NCI-H2107 treated with DMSO at 0.1 percent for 48 hours (cell line): ENCODE results near the gene APPL2.
"Not testable (repeated sequence)": the region's sequence is repeated elsewhere in the genome, so short reads cannot be mapped to it uniquely, and the experiment has no call there.

Experiments used
- DNase-seq: peaks from one replicate; lab custom pipeline; 2025; ENCODE audit not compliant: unreplicated experiment; lab: John Stamatoyannopoulos, UW

APPL2 gene

GRCh38 chr12:105256921-105257320 is 20.9 kb upstream of the APPL2 start:
- DNase-seq, result no peak

GRCh38 chr12:105256431-105256830 is 20.5 kb upstream of the APPL2 start:
- DNase-seq, result not testable (repeated sequence)

DNA sequence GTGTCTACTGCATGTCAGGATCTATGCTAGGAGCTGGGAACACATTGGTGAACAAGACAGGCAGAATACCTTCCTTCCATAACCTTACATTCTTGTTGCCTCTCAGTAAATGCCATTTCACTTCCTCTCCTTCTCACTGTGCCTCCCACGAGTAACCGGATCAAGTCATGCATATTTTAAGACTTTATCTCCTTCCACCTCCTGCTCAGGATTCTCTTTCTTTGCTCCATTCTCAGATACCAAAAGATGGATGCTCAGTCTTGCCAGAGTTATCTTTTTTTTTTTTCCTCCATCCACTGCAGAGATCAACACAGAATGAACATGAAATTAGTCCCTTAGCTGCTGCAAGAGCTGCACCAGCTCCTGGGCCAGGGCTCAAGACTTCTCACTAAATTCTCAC is 20.0 kb upstream of the APPL2 start:
- DNase-seq, result no peak

GRCh38 chr12:105253866-105254513 is 18.0 kb upstream of the APPL2 start:
- DNase-seq, result no peak

DNA sequence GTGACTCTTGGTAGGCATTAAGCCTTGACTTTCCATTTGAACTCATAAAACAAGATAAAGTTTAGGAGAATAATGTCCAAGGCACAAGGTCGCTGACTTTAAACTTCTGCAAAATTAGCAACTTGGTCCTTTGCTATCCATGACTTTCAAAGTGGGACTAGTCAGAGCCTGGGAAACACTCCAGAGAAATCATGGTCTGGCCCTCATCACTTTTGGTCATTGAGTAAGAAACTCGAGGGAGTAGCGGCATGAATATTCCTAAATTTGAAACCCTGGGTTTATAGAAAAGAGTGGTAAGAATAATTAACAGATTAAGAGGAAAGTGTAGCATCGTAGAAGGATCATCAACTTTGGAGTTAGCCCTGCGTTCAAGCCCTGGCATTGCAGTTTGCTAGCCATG is 16.9 kb upstream of the APPL2 start:
- DNase-seq, result no peak

GRCh38 chr12:105245776-105246427 is 9.9 kb upstream of the APPL2 start:
- not testable (repeated sequence) for DNase-seq

DNA sequence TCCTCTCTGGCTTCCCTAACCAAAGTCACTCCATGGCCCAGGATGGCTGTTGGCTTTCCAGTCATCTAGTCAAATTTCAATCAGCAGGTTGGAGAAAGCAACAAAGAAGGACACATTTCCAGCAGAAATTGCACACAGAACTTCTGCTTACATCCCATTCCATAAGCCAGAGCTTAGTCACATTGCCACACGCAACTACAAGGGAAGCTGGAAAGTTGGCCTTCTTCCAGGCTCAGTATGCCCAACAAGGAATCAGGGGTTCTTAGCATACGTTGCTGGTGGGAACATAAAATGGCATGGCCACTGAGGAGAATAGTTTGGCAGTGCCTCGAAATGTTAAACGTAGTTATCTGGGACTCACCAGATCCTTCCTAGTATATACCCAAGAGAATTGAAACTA is 9.3 kb upstream of the APPL2 start:
- DNase-seq, result no peak

DNA sequence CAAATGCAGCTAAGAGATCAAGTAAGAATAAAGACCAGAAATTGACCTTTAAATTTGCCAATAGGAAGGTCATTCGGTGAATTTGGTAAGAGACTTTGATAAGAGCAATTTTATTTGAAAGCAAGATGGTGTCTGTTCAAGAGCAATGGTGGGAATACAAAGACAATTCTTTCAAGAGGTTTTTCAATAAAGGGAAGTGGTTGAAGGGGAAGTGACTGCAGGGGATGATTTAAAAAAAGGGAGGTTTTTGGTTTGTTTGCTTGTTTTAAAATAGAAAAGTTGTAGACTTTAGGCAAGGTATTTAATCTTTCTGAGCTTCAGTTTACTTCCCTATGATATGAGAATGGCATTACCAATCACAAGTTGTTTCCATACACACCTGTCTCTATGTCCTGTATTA is 4.3 kb upstream of the APPL2 start:
- DNase-seq, result no peak

GRCh38 chr12:105239304-105239703 is 3.3 kb upstream of the APPL2 start:
- no peak for DNase-seq

DNA sequence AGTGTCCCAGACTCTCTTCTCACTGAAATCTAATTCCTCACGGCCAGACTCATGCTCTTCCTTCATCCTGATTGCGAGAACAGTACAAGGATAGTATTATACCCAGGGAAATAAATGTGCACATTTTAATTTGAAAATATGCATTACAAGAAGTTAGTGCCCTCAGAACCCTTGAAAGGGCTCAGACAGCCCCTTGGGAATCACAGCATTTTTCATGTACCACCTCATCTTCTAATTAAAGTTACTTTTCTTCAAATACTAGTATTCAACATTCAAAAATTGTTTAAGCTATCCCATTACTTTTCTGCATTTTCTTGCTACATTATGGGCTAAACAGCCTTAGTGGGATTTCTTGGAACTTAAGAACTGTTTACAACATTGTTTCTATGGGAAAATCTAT is 1.7 kb upstream of the APPL2 start:
- DNase-seq, result no peak

DNA sequence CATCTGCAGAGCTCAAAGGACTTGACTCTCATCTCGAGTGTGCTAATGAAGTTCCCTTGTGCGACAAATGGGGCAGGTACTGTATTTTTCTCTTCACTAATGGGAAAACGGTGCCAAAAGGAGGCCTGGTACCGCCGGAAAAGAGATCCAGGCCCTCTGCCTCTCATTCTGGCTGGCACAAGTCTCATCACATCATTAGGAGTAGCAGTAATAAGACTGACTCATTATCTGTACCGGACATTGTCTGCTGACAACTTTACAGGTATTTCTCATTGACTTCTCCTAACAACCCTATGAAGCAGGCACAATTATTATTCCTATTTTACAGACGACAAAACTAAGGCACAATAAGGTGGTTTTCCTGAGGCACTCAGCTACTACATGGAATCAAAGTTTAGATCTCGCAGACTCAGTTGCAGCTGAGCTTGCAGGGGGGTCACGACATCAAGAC is 668 bp downstream of the APPL2 start:
- DNase-seq, result peak; percentile 8

DNA sequence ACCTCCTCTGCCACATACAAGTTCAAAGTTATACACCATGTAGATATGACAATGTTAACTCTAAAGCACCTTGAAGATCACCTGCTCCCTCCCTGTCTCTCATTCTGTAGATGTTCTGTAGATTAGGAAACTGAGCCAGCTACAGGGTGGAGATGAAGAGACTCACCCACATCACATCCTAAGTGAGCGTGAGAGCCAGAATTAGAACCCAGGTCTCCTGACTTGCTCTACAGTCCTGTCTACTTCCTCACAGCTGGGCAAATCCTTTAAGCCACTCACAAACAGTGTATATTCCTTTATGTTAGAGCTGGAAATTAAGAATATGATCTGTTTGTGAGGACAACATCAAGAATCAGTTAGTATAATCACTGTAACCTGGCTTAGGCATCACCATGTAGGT is 1.8 kb downstream of the APPL2 start:
- no peak for DNase-seq

DNA sequence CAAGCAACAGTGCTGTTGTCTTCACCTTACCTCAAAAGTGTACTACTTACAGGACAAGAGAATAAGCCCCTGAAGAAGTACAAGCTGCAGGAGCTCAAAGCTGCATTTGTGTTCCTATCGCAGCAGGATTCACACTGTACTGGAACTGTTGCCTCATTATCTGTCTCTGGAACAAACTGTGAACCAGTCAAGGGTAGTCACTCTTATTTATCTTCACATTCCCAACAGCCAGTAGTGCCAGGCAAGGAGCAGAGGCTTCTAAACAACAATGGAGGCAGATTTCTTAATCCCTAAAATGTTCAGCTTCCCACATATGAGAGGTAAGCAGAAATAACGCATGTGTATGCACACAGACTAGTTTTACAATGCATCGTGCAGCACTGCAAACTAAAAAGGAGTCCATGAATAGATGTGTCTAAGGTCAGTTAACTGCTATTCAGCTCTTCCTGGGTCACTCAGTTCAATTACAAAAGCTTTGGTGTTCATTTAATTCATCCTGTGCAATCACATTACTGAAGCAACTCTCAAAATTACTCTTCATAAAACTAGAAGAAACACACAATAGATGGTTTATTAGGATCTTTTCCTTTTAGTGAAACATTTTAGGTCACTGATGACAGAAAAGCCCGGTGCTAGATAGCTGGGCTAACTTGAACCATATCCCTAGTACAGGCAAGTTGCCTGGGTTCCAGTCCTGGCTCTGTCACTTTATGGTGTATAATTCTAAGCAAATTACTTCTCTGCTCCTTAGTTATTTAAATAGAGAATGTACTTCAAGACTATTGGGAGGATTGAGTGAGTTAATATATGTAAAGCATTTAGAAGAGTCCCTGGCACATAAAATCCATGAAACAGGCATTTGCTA is 2.7 kb downstream of the APPL2 start:
- no peak for DNase-seq

DNA sequence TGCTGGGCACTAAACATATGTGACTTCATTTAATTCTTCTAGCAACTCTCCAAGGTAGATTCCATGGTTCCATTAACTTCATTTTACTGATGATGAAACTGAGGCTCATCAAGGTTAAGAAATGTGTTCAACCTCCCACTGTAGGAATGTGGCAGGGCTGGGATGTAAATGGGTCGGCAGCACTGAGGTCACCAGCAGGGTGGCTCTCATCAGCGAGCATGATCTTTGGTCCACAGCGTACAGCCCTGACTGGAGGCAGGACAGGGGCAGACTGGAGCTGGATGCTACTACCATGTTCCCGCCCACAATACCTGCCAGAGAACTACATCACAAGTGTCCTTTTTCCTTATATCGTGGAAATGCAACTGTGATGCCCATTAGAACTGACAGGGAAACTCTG is 4.6 kb downstream of the APPL2 start:
- no peak for DNase-seq

GRCh38 chr12:105229371-105229770 is 6.6 kb downstream of the APPL2 start:
- DNase-seq, result no peak

DNA sequence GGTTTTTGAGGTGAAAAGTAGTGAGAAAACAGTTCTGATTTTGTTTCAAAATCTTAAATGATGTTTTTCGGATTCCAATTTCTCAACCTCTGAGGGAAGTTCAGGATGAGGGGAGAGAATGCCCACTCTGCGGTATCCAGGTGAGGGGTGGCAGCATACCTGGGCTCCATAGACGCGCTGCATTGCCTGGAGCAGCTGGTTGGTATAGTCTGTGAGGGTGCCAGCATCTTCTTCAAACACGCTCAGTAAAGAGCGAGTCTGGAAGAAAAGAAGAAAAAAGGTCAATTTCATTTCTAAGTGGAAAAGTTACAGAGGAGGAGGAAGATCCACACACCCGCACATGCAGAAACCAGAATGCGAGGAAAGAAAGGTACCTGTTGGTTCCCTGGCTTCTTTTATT is 7.0 kb downstream of the APPL2 start:
- DNase-seq, result no peak

GRCh38 chr12:105228494-105228893 is 7.5 kb downstream of the APPL2 start:
- DNase-seq, result no peak

- DNase-seq, result no peak
Measured at GRCh38 chr12:105227879-105228278, 8.1 kb downstream of the APPL2 start.

DNA sequence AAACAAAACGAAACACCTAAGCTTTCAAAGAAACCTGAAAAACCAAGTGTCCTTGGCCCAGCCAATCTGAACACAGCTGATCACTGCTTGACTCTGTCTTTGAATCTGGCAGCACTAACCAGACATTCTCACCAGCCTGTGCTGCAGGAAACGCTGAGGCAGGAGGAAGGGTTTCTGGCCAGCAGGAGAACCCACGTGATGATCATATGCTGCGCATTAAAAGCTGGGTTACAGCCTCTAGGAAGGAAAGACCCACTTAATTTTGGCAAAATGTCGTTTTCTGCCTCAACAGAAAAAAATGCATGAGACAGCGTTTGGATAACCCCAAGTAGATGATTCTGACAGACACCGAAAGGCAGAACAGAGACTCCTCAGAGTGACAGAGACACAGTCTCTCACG is 9.8 kb downstream of the APPL2 start:
- DNase-seq, result no peak

DNA sequence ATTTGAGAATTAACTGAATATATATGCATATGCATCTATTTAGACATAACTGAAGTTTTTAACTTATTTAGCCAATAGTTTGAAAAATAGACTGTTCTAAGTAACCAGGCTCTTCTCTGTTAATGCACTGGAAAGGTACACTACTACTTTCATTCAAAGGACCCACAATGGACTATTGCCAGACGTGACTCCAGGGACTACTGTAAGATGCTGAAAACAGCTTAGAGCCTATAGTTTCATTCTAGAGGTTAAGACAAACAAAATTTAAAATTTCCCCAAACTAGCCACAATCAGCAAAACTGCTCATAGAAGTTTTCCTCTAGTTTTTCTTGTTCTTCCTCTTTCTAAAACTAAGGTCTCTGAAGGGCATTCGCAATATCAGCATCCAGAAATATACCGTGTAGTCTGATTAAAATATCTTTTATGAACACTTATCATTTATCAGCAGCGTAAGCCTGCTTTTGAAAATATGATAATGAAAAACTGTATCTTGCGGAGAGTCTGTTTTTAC is 10.4 kb downstream of the APPL2 start:
- no peak for DNase-seq

- no peak for DNase-seq
Measured at GRCh38 chr12:105224399-105224798, 11.6 kb downstream of the APPL2 start.

DNA sequence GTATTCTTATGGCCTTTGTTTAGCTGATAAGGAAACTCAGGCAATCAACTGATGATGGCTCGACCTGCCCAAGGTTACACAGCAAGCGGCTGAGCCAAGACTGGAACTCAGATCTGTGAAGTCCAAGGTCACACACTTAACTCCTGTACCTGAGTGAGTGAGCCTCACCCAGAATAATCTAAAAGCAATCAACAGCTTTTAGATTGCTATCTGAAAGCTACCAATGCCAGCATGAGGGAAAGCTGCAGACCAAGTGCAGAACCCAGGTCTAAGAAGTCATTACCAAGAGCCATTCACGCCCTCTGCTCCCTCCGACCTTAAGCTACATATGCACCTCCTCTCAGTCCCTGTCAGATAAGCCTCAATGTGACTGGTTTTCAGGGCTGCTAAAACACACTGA is 12.1 kb downstream of the APPL2 start:
- no peak for DNase-seq
